ENCODE measurements around the gene NPHP1.

Gene NPHP1

GRCh38 chr2:110126906-110127305 lies 77.9 kb downstream of the NPHP1 start:
- H3K27ac ChIP-seq = no peak overlapping the region
- no peak for TF ChIP-seq ZFX (IDR thresholded peaks at IDR 0.05)
- TF ChIP-seq, protein P1, sequence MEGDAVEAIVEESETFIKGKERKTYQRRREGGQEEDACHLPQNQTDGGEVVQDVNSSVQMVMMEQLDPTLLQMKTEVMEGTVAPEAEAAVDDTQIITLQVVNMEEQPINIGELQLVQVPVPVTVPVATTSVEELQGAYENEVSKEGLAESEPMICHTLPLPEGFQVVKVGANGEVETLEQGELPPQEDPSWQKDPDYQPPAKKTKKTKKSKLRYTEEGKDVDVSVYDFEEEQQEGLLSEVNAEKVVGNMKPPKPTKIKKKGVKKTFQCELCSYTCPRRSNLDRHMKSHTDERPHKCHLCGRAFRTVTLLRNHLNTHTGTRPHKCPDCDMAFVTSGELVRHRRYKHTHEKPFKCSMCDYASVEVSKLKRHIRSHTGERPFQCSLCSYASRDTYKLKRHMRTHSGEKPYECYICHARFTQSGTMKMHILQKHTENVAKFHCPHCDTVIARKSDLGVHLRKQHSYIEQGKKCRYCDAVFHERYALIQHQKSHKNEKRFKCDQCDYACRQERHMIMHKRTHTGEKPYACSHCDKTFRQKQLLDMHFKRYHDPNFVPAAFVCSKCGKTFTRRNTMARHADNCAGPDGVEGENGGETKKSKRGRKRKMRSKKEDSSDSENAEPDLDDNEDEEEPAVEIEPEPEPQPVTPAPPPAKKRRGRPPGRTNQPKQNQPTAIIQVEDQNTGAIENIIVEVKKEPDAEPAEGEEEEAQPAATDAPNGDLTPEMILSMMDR (conservative IDR thresholded peaks at IDR 0.05) = no peak

GRCh38 chr2:110126086-110126773 lies 78.6 kb downstream of the NPHP1 start:
- TF ChIP-seq, protein P1 (conservative IDR thresholded peaks at IDR 0.05) = no peak
- no peak for TF ChIP-seq ZFX (IDR thresholded peaks at IDR 0.05)
- no peak overlapping the region for H3K27ac ChIP-seq

- TF ChIP-seq ZFX (IDR thresholded peaks at IDR 0.05) = no peak
- TF ChIP-seq, protein P1 (conservative IDR thresholded peaks at IDR 0.05) = no peak
- no peak overlapping the region for H3K27ac ChIP-seq
Measured at GRCh38 chr2:110124939-110125691, 79.7 kb downstream of the NPHP1 start.

- TF ChIP-seq, protein P1 (conservative IDR thresholded peaks at IDR 0.05) = no peak
- TF ChIP-seq ZFX (IDR thresholded peaks at IDR 0.05) = no peak
- no peak overlapping the region for H3K27ac ChIP-seq
Measured at GRCh38 chr2:110124038-110124825, 80.6 kb downstream of the NPHP1 start.

- TF ChIP-seq ZFX (IDR thresholded peaks at IDR 0.05) = no peak
- TF ChIP-seq, protein P1 (conservative IDR thresholded peaks at IDR 0.05) = no peak
- no peak overlapping the region for H3K27ac ChIP-seq
Measured at GRCh38 chr2:110121592-110121991, 83.2 kb downstream of the NPHP1 start.

DNA sequence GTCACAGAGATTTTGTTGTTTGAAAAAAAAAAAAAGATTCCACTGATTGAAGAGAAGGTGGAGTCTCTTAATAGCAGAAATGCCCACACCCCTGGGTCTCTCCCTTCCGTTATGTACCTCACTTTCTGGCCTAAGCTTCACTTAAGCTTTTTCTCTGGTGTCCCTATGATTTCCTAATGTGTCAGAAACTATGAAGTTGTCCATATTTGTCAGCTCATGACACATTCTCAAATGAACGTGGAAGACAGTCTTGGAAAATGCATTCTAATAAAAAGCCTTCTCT lies 83.8 kb downstream of the NPHP1 start:
- TF ChIP-seq ZFX (IDR thresholded peaks at IDR 0.05) = no peak
- TF ChIP-seq, protein P1 (conservative IDR thresholded peaks at IDR 0.05) = no peak

More for the DNA sequence above, 83.8 kb downstream of the NPHP1 start:
- no peak overlapping the region for H3K27ac ChIP-seq

All from C4-2B (cell line).